GM10266 (cell line): ENCODE measurements around the gene H2AZ2.
"Not testable (repeated sequence)": the region's sequence is repeated elsewhere in the genome, so short reads cannot be mapped to it uniquely, and the experiment has no call there.

Source experiments
- DNase-seq: peaks from one replicate; pipeline ENCODE4 v3.0.0; 2012; ENCODE audit errors: extremely low spot score
- TF ChIP-seq, protein P1 (sequence below): IDR thresholded peaks from 2 replicates; pipeline ENCODE4 v1.5.1; 2012; ENCODE audit warnings: mild to moderate bottlenecking, low read depth; ENCODE audit not compliant: control insufficient read depth, insufficient read depth; ENCODE audit errors: missing control alignments

The H2AZ2 gene

DNA sequence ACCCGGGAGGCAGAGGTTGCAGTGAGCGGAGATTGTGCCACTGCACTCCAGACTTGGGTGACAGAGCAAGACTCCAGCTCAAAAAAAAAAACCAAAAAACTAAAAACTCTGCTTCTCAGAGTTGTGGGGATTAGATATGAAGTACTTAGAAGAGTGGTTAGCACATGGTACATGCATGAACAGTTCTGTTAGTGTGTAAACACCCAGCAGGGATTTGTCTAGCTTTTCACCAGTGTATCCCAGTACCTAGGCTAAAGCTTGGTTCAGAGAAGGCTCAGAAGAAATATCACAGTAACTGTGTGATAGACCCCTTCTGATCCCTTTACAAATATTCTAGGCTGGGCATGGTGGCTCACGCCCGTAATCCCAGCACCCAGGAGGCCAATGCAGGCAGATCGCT is 41.9 kb downstream of the H2AZ2 start:
- no peak for DNase-seq
- TF ChIP-seq, protein P1, sequence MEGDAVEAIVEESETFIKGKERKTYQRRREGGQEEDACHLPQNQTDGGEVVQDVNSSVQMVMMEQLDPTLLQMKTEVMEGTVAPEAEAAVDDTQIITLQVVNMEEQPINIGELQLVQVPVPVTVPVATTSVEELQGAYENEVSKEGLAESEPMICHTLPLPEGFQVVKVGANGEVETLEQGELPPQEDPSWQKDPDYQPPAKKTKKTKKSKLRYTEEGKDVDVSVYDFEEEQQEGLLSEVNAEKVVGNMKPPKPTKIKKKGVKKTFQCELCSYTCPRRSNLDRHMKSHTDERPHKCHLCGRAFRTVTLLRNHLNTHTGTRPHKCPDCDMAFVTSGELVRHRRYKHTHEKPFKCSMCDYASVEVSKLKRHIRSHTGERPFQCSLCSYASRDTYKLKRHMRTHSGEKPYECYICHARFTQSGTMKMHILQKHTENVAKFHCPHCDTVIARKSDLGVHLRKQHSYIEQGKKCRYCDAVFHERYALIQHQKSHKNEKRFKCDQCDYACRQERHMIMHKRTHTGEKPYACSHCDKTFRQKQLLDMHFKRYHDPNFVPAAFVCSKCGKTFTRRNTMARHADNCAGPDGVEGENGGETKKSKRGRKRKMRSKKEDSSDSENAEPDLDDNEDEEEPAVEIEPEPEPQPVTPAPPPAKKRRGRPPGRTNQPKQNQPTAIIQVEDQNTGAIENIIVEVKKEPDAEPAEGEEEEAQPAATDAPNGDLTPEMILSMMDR, result no peak

DNA sequence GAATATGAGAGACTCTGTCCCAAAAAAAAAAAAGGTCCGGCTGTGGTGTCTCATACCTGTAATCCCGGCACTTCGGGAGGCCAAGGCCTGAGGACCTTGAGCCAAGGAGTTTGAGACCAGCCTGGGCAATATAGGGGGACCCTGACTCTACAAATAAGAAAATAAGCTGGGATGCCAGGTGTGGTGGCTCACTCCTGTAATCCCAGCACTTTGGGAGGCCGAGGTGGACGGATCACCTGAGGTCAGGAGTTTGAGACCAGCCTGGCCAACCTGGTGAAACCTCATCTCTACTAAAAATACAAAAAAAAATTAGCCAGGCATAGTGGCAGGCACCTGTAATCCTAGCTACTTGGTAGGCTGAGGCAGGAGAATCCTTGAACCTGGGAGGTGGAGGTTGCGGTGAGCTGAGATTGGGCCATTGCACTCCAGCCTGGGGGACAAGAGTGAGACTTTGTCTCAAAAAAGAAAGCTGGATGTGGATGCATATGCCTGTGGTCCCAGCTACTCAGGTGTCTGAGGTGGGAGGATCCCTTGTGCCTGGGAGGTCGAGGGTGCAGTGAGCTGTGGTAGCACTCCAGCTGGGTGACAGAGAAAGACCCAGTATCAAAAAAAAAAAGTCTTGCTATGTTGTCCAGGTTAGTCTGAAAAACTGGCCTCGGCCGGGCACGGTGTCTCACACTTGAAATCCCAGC is 43.9 kb downstream of the H2AZ2 start:
- DNase-seq, result not testable (repeated sequence)

DNA sequence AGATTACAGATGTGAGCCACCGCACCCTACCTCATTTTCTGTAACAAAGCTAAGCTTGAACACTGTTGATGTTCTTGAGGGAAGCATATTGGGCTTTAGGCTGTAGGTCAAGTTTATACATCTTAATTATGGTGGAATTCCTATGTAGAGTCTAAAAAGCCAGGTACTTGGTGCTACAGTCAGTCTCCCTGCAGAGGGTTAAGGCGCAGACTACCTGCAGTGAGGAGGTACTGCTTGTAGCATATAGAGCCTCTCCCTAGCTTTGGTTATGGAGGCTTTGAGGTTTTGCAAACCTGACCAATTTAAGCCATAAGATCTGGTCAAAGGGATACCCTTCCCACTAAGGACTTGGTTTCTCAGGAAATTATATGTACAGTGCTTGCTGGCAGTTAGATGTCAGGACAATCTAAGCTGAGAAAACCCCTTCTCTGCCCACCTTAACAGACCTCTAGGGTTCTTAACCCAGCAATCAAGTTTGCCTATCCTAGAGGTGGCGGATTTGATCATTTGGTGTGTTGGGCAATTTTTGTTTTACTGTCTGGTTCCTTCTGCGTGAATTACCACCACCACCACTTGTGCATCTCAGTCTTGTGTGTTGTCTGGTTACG is 45.4 kb downstream of the H2AZ2 start:
- DNase-seq, result no peak
- TF ChIP-seq, protein P1, result no peak

DNA sequence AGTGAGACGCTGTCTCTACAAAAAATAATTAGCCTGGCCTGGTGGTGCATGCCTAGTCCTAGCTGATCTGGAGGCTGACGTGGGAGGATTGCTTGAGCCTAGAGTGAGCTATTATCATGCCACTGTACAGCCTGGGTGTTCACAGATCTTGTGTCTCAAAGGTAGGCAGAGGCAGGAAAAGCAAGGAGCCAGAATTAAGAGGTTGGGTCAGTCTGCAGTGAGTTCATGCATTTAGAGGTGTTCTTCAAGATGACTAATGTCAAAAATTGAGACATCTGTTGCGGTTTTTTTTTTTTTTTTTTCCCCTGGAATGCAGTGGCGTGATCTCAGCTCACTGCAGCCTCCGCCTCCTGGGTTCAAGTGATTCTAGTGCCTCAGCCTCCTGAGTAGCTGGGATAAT is 46.0 kb downstream of the H2AZ2 start:
- DNase-seq, result no peak
- TF ChIP-seq, protein P1, result no peak

DNA sequence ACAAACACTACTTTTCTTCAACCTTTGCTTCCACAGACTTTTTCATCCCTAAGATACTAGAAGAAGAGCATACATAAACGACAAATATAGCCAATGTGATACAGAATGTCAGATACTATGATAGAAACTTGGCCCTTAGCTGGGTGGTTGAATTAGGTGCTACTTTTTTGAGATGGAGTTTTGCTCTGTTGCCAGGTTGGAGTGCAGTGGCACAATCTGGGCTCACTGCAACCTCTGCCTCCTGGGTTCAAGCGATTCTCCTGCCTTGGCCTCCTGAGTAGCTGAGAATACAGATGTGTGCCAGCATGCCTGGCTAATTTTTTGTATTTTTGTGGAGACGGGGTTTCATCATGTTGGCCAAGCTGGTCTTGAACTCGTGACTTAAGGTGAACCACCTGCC is 47.9 kb downstream of the H2AZ2 start:
- TF ChIP-seq, protein P1, result no peak
- no peak for DNase-seq

DNA sequence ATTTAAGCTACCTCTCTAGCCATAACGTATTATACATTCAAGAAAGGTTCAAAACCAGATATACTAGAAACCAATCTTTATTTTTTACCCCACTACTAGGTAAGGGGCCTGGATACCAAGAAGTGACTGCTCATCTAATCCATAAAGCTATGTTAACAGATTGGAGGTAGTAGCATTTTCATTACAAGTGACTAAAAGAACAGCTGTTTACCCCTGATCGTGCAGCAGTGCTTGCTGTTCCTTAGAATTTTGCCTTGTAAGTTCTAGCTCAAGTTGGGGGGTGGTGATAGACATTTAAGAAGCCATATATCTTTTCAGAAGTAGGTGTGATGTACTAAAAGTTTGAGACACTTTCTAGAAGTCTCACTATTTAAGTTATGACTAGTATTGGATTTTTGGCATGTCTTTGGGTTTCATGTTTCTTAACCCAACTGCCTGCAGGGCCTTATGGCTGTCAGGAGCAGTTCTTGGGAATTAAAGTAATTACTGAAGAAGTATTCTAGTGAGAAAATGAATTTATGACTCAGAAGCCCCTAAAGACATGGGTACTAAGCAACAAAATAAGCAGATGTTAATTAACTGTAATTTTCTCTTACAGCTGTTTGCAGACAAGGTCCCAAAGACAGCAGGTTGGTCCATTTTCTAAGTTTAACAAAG is 49.1 kb downstream of the H2AZ2 start:
- no peak for DNase-seq
- TF ChIP-seq, protein P1, result no peak

DNA sequence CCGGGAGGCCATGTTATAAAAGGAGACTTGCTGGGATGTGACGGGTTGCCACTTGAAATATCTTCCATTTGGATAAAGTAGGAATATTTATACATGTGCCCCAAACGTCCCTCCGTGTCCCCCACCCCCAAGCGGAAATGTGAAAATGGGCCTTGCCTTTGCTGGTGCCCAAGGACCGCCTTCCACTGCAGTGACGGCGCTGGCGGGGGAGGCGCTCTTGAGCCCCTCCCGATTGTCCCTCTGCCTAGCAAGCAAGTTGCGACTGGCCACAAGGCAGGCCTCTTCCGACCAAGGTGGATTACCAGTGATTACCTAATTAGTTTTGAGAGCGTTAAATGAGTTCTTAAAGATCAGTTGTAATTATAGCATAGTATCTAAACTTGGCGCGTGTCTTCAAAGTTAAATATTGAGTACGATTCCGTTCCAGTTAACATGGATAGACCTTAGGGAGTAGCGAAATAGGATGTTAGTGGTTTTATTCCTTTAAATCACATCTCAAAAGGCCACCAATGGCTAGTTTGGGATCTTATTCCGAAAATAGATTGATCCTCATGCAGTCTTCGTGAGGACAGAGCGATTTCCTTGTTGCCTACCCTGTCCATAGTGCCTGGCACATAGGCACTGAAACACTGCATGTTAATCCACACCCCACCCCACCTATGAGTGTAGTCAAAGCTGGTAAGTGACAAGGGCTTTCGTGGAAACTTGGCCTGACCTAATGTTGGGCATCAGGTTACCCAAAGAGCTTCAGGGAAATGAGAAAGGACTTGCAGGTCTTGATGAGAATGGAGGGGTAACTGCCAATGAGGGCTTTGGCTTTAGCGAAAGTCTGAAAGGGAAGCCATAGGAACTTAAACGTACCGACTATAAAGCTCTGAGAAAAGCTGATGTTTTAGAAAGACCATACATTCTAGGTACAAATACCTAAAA is 50.3 kb downstream of the H2AZ2 start:
- DNase-seq, result peak; percentile 85

More for the DNA sequence above, 50.3 kb downstream of the H2AZ2 start:
- TF ChIP-seq, protein P1, result peak; percentile 69
